Renal cortical epithelial cell (primary cell): ENCODE data around the gene HAPLN2. TPM values are rescaled to one million over a fixed set of nuclear protein-coding genes. Genes with fewer than 3 reads are reported as not detected.

Source experiments
- DNase-seq: peaks from one replicate; pipeline ENCODE4 v3.0.0-alpha.2; 2011; ENCODE audit warnings: low read depth
- total RNA-seq: library from RNA; depleted of rRNA; stranded (reverse); fragments of >200 nt; gene quantifications from 2 replicates; pipeline ENCODE4 v1.2.3, GENCODE V29; 2014

HAPLN2 gene
- total RNA-seq, 1 donor from 2014 or later = not detected

GRCh38 chr1:156663178-156663577 lies 44.0 kb downstream of the HAPLN2 start:
- no peak for DNase-seq

- DNase-seq = no peak
These were observed 45.0 kb downstream of the HAPLN2 start for GRCh38 chr1:156664046-156664766.

- no peak for DNase-seq
These were observed 45.7 kb downstream of the HAPLN2 start for GRCh38 chr1:156664767-156665411.

GRCh38 chr1:156665539-156665938 lies 46.3 kb downstream of the HAPLN2 start:
- DNase-seq = no peak

- DNase-seq = no peak
These were observed 47.8 kb downstream of the HAPLN2 start for GRCh38 chr1:156666862-156667609.

- no peak for DNase-seq
These were observed 48.4 kb downstream of the HAPLN2 start for GRCh38 chr1:156667610-156667967.

GRCh38 chr1:156667968-156668709 lies 48.9 kb downstream of the HAPLN2 start:
- DNase-seq = no peak

GRCh38 chr1:156668801-156669637 lies 49.8 kb downstream of the HAPLN2 start:
- no peak for DNase-seq

GRCh38 chr1:156669794-156670193 lies 50.6 kb downstream of the HAPLN2 start:
- DNase-seq = no peak

- DNase-seq = no peak
These were observed 51.1 kb downstream of the HAPLN2 start for GRCh38 chr1:156670359-156670758.

GRCh38 chr1:156670791-156671190 lies 51.6 kb downstream of the HAPLN2 start:
- no peak for DNase-seq

- no peak for DNase-seq
These were observed 52.6 kb downstream of the HAPLN2 start for GRCh38 chr1:156671804-156672203.

- DNase-seq = no peak
These were observed 54.3 kb downstream of the HAPLN2 start for GRCh38 chr1:156673387-156674121.

Other genes starting within 250 kb of the HAPLN2 start
- gene MEF2D, start 118.6 kb upstream of the HAPLN2 start, total RNA-seq = 3.8 and 10.0 TPM in 2 replicates
- 1.5 and 14.6 TPM in 2 replicates for gene IQGAP3, start 46.9 kb upstream of the HAPLN2 start, total RNA-seq
- gene TTC24, start 39.7 kb upstream of the HAPLN2 start, total RNA-seq = not detected in 2 replicates
- gene NAXE, start 27.6 kb upstream of the HAPLN2 start, total RNA-seq = 92.9 and 138 TPM in 2 replicates
- 13.5 and 33.8 TPM in 2 replicates for gene GPATCH4, start 17.9 kb upstream of the HAPLN2 start, total RNA-seq
- 3.7 TPM in 1 of 2 replicates, not detected in the other for gene BCAN, start 22.7 kb downstream of the HAPLN2 start, total RNA-seq
- 1.0 and 1.6 TPM in 2 replicates for gene NES, start 58.0 kb downstream of the HAPLN2 start, total RNA-seq
- 1.4 and 8.3 TPM in 2 replicates for gene CRABP2, start 86.2 kb downstream of the HAPLN2 start, total RNA-seq
- gene METTL25B, start 109.1 kb downstream of the HAPLN2 start, total RNA-seq = 5.2 and 11.5 TPM in 2 replicates
- gene ISG20L2, start 109.4 kb downstream of the HAPLN2 start, total RNA-seq = 6.3 and 10.3 TPM in 2 replicates
- 26.3 and 40.8 TPM in 2 replicates for gene MRPL24, start 121.7 kb downstream of the HAPLN2 start, total RNA-seq
- gene HDGF, start 132.3 kb downstream of the HAPLN2 start, total RNA-seq = 249 and 383 TPM in 2 replicates
- gene PRCC, start 148.1 kb downstream of the HAPLN2 start, total RNA-seq = 9.4 and 26.2 TPM in 2 replicates
- gene SH2D2A, start 197.4 kb downstream of the HAPLN2 start, total RNA-seq = 0.30 TPM in 1 of 2 replicates, not detected in the other
- gene INSRR, start 239.7 kb downstream of the HAPLN2 start, total RNA-seq = not detected in 2 replicates
- not detected in 2 replicates for gene NTRK1, start 241.4 kb downstream of the HAPLN2 start, total RNA-seq